Superior temporal gyrus (tissue), 1 donor: ENCODE measurements around the gene WDR90.

Experiments
- DNase-seq: peaks from one replicate; pipeline ENCODE4 v3.0.0-alpha.2; 2016; ENCODE audit errors: extremely low spot score

Gene WDR90

DNA sequence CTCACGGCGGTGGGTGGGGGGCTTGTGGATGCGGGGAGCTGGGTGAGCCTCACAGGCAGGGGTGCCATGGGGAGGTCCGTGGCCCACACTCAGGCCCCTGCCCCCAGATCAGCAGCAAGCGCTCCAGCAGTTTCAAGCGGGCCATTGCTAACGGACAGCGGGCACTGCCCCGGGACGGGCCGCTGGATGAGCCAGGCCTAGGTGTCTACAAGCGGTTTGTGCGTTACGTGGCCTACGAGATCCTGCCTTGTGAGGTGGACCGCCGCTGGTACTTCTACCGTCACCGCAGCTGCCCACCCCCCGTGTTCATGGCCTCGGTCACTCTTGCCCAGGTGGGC is 27.4 kb downstream of the WDR90 start:
- DNase-seq, result no peak

DNA sequence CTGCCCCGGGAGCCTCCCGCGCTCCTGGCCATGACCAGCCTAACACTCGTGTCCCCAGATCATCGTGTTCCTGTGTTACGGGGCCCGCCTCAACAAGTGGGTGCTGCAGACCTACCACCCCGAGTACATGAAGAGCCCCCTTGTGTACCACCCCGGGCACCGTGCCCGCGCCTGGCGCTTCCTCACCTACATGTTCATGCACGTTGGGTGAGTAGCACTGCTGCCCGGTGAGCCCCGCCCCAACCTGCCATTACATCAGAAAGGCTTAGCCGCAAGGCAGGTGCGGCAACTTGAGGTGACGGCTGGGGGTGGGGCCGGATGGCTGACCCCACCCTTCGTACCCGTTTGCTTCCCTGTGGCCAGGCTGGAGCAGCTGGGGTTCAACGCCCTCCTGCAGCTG is 27.7 kb downstream of the WDR90 start:
- no peak for DNase-seq

DNA sequence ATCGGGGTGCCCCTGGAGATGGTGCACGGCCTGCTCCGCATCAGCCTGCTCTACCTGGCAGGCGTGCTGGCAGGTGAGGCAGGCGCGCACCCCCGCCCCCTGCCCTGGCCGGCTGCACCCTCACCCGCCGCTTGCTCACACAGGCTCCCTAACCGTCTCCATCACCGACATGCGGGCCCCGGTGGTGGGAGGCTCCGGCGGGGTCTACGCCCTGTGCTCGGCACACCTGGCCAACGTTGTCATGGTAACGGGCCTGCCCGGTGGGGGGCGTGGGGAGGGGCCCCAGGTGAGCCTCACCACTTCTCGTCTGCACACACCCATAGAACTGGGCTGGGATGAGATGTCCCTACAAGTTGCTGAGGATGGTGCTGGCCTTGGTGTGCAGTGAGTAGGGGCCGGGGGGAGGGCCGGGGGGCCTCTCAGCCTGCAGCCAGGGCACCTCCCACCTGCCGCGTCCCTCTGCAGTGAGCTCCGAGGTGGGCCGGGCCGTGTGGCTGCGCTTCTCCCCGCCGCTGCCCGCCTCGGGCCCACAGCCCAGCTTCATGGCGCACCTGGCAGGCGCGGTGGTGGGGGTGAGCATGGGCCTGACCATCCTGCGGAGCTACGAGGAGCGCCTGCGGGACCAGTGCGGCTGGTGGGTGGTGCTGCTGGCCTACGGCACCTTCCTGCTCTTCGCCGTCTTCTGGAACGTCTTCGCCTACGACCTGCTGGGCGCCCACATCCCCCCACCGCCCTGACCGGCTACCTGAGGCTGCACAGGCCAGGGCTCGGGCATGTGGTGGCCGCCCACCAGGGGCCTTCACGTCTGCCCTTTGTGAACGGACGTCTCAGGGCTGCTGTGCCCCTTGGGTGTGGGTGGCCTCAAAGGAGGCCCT is 28.4 kb downstream of the WDR90 start:
- DNase-seq, result no peak

DNA sequence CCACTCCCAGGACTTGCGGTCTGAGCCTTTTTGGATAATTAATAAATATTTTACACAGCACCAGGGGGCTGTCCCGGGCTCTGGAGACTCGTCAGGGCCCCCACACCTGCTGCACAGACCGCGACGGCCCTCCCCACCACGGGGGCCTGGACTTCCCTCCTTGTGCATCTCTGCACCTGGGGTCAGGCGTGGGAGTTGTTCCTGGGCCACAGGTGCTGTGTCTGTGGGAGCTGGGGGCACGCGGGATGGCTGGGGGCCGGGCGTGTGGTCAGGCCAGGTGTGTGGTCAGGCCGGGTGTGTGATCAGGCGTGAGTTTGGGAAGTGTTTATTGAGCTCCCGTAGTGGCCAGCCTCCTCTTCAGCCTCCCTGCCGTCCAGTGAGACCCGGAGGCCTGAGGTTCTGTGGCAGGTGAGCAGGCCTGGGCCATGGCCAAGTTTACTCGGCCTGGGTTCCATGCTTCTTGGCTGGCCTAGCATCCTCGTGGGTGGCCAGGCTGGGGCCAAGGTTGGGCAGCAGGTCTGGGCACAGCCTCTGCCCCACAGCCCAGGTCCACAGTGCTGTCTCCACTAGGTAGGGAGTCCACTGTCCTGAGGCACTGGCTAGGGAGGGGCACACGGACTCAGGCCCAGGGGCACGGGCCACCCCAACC is 29.2 kb downstream of the WDR90 start:
- no peak for DNase-seq

DNA sequence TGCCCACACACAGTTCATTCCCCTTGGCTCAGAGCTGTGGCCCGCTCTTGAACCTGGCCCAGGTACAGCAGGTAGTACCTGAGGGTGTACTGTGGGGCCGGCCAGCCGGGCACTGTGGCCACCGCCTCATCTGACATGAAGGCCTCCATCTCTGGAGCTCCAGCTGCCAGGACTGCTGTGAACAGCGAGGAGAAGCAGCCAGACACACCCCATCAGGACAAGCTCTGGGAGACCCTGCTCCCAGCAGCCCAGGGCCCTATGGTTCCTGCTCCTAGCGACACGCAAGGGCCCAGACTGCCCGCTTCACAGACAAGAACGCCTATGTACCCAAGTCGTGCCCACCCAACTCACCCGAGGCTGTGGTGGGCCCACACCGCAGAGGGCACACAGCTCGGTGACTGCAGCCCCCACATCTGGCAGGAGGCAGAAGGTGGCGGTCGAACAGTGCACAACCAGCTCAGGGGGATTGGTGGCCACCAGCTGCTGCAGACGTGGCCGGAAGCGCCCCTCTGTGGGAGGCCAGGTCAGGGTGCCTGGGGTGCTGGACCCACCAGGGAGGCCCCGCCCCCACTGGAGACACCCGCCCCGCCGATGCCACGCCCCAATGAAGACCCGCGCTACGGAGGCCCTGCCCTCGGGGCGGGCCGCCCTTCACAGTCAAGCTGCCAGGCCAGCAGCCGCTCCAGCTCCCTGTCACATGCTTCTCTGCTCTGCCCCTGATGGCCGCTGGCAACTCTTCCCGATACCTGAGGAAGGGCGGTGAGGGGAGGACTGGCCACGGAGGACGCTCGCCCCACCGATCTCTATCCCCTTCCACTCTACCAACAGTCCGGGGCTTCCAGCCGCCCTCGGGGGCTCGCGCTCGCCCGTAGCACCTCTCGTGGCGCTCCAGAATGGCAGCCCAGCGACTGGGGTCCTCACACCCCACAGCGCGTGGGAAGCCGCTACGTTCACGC is 30.0 kb downstream of the WDR90 start:
- DNase-seq, result no peak

DNA sequence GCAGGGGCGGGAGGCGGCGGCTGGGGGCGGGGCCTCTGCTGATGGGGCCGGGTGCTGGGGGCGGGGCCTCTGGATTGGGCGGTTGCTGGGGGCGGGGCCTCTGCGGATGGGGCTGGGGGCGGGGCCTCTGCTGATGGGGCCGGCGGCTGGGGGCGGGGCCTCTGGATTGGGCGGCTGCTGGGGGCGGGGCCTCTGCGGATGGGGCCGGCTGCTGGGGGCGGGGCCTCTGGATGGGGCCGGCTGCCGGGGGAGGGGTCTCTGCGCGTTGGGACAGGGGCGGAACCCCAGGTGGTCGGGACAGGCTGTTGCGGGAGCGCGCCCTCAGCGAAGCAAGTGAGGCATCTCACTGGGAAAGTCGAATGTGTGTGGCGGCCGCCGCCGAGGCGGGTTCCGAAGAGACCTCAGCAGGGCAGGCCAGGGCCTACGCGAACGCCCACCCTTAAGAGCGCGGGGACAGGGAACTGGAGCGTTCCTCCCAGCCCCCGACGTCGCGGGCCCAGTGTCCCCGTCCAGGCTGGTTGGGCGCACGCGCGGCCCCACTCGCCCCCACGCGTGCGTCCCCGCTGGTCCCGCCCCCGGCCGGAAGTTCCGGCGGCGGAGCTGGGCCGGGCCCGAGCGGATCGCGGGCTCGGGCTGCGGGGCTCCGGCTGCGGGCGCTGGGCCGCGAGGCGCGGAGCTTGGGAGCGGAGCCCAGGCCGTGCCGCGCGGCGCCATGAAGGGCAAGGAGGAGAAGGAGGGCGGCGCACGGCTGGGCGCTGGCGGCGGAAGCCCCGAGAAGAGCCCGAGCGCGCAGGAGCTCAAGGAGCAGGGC is 30.9 kb downstream of the WDR90 start, which contains the start of gene STUB1:
Gene STUB1 (plus strand): TSS at position 597 of the 811 bp plus-strand sequence. CDS start 116 bp downstream, at position 713.
- peak; percentile 74 for DNase-seq

DNA sequence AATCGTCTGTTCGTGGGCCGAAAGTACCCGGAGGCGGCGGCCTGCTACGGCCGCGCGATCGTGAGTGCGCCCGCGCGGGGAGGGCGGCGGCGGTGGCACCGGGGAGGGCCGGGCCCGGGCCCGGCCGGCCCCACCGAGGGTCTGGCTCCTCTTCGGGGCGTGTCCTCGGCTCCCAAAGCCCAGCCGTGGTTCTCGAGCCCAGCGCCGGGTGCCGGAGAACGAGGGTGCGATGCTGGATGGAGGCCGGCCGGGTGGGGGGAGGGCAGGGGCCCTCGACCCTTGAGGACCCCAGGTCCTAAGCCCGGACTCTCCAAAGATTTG is 31.4 kb downstream of the WDR90 start:
- DNase-seq, result no peak

DNA sequence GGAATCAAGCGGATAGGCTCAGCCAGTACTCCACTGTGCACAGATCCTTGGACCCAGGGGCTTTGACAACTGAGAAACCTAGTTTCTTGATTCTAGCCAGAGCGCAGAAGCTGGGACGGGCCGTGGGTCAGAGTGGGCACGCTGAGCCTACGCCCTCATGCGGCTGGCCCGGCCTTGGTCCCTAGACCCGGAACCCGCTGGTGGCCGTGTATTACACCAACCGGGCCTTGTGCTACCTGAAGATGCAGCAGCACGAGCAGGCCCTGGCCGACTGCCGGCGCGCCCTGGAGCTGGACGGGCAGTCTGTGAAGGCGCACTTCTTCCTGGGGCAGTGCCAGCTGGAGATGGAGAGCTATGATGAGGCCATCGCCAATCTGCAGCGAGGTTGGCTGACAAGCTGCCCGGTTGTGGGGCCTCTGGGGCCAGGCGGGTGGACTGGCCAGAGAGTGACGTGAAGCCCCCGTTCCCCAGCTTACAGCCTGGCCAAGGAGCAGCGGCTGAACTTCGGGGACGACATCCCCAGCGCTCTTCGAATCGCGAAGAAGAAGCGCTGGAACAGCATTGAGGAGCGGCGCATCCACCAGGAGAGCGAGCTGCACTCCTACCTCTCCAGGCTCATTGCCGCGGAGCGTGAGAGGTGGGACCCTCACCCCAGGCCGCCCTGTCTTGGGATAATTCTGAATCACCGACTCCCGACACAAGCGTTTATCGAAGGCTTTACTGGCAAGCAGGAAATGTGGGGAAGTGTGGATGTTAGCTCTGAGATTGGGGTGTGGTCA is 32.0 kb downstream of the WDR90 start:
- DNase-seq, result no peak

DNA sequence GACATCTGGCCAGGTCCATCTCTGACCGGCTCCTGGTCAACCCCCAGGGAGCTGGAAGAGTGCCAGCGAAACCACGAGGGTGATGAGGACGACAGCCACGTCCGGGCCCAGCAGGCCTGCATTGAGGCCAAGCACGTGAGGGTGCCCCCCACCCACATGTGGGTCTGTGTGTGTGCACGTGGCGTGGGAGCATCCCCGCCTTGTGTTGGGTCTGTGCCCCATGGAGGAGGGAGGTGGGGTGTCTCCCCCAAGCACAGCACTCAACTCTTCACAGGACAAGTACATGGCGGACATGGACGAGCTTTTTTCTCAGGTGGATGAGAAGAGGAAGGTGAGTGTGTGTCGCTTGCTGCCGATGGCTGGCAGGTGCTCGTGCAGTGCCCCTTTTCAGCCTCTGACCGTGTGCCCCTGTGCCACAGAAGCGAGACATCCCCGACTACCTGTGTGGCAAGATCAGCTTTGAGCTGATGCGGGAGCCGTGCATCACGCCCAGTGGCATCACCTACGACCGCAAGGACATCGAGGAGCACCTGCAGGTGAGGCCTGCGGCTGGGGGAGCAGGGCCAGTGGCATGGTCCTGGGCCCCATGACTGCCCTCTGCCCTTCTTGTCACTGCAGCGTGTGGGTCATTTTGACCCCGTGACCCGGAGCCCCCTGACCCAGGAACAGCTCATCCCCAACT is 32.7 kb downstream of the WDR90 start:
- DNase-seq, result no peak

DNA sequence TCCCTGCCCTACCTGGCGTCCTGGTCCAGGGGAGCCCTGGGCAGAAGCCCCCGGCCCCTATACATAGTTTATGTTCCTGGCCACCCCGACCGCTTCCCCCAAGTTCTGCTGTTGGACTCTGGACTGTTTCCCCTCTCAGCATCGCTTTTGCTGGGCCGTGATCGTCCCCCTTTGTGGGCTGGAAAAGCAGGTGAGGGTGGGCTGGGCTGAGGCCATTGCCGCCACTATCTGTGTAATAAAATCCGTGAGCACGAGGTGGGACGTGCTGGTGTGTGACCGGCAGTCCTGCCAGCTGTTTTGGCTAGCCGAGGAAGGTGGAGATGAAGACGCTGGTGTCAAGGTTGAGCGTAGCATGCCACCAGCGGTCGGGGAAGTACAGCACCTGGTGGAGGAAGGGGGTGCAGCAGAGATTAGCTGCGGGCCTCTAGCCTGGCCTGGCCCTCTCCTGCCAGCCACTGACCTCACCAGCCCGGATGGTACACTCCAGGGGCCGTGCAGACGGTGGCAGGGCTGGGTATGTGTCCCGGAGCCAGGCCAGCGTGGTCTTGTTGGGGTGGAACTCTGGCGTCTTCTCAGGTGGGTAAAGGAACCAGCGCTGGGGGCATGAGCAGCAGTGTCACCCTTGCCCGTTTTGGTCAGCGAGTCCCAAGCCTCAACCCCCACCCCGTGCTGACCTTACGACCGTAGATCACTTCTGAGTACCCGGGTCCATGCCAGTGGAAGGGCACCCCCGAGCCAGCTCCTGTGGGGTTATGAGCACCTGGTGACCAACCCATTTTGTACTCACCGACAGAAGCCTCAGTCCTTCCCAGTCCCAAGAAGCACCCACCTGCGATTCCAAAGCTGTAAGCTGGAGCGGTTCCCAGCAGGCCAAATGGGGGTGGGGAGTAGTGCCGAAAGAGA is 33.6 kb downstream of the WDR90 start:
- no peak for DNase-seq

DNA sequence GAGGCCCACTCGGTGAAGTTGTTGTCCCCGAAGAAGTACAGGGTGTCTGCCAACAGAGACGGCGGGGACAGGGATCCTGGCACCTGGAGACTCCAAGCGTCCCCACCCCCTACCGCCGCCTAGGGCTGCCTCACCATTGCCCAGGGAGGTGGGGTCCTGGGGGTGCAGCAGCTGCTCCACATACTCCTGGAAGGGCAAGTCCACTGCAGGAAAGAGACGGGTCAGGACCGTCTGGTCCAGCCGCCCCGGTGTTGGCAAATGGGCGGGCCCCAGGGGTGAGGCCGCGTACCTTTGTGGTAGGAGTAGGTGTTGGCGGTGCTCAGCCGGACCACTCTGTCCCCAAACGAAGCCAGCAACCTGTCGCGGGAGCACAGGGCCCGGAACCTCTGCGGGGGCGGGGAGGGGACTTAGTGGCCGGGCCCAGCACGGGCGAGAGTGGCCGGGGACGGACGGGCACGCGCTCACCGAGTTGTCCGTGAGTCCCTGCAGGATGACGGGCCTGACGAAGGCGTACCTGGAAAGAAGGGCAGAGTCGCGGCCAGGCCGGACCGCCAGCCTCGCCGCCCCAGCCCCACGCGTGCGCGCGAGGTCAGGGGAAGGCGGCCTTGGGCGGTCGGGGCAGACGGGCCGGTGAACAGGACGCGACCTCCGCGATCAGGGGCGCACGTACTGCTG is 34.4 kb downstream of the WDR90 start:
- no peak for DNase-seq

DNA sequence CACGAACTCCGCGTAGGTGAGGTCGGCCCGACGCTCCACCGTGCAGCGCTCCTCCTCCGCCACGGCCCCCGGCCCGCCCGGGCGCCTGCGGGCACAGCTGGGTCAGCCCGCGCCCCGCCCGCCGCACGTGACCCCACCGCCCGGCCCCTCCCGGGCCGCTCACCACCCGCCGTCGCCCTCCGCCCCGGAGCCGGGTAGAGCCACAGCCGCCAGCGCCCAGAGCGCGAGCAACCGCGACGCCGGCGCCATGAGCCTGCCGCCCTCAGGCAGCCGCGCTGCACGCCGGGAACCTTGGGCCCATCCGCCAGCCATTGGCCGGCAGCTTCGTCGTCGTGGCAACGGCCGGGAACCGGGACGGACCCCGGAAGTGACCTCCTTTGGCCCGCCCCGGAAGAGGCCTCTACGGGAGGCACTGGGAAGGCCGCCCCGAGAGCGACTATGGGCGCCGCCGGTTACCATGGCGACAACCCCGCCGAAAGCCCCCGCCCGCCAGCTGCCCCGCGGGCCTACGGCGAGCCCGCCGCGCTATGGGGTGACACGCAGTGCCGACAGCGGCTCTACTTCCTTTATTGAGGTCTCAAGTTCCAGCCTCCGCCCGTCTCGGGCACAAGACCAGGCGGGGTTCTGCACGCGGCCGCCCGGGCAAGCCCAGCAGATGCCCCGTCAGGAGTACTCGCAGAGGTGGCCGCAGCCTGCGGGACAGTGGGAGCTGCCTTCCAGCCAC is 35.1 kb downstream of the WDR90 start, which contains the start of gene JMJD8:
Gene JMJD8 (minus strand): TSS at position 264 of the 724 bp plus-strand sequence. CDS start 15 bp downstream, at position 249.
- DNase-seq, result peak; percentile 97

DNA sequence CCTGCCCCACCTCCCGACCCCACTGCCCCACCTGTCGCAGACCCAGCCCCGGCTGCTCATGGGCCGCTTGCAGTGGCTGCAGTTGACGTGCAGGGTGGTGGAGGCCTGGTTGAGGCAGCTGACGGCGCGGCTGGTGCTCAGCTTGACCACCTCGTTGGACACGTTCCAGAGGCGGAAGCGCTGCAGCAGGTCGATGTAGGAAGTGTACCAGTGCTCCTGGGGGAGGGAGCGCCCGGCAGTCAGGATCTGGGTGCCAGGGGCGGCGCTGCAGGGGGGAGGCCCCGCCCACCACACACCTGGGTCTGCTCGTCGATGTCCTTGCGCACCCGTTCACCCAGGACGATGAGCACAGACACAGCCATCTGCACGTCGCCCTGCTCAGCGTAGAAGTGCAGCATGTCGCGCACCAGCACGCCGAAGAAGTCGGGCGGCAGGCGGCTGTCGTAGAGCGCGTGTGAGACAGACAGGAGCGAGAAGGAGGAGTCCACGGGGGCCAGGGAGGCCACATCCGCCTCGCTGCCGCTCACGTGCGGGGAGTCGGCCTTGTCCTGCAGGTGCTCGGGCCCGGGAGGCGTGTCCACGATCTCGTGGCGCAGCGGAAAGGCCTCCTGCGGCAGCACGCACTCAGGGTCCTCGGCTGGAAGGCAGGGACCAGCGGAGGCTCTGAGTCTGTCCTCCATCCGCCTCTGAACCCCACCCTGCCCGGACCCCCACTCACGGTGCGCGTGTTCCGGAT is 36.0 kb downstream of the WDR90 start:
- DNase-seq, result no peak

DNA sequence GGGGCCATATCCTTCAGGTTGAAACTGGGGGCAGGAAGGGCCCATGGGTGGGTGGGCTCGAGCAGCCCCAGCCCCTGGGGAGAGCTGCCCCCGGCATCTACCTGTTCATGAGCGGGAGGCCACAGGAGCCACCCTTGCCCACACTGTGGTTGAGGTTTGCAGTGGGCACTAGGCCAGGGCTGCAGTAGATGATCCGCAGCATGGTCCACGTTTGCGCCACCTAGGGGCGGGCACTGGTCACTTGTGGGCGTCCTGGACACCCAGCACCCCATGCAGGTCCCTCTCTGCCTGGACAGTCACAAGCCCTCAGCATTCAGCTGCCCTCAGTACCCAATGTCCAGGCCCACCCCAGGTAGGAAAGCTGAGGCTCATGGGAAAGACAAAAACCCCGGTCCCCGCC is 36.8 kb downstream of the WDR90 start:
- no peak for DNase-seq

DNA sequence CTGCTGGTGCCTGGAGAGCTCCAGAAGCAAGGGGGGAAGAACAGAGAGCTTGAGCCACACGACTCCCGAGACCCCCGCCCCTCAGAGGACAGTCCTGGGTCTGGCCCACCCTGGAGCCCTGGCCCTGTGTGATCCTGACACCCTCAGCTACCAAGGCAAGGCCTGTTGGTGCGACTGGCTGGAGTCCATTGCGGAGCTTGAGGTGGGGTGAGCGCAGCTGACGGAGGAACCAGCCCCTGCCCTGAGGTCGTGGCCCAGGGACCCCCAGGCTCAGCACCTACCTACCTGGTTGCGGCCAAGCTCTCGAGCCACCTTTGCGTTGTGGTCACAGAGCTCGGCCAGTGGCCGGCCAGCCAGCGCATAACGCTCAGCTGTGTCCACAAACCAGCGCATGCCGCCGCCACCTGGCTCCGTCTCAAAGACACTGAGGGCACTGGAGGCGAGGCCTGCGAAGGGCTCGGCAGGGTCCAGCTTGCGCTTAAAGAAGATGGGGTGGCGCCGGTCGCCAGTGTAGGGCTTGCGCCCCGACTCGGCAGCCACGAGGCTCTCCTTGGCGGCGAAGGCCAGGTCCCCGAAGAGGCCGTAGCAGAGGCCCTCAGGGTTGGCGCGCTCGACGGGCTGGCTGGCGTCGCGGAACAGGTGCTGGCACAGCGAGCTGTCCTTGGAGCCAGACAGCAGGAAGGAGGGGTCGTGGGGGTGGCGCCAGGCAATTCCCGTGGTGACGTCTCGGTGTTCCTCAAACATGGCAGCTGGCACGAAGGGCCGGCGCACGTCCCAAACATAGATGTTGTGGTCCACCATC is 37.5 kb downstream of the WDR90 start:
- no peak for DNase-seq

DNA sequence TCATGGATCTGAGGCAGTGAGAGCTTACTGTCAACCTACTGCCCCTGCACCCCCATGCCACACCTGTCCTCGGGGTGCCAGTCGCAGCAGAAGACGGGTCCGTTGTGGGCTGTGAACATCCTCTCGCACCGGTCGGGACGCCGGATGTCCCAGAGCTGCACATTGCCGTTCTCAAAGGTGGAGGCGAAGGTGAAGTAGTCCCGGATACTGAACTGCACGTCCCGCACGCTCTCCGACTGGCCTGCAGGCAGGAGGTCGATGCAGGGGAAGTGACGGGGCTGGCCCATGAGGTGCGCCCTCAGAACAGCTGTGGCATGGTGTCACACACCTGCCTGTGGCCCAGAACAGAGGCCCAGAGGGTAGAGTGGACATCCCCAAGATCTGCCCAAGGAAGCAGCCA is 38.3 kb downstream of the WDR90 start:
- DNase-seq, result no peak
